K562 (cell line): ENCODE results near the gene RIPOR2. TPM values are rescaled to one million over a fixed set of nuclear protein-coding genes. Genes with fewer than 3 reads are reported as not detected.

Experiments used
- MED1 ChIP-seq: sonication (generic); formaldehyde crosslinking; IDR thresholded peaks from 2 replicates; pipeline ENCODE4 v1.8.1; 2023; ENCODE audit warnings: missing genetic modification reagents, borderline replicate concordance
- RCOR1 ChIP-seq, 2 experiments: IDR thresholded peaks; 2 replicates each; pipeline ENCODE4 v1.6.1; 2012; ENCODE audit warnings: low read depth in 2 of 2, low read length in 2 of 2, borderline replicate concordance in 1 of 2, improper control_type of control experiment in 1 of 2
- SAP30 ChIP-seq: fragments of 200-600 bp; sonication (generic); IDR thresholded peaks from 2 replicates; pipeline ENCODE4 v1.6.1; 2012; ENCODE audit warnings: borderline replicate concordance, low read depth, mild to moderate bottlenecking, moderate library complexity, low read length, control low read depth, inconsistent platforms; ENCODE audit not compliant: insufficient read depth, poor library complexity, severe bottlenecking
- SIX5 ChIP-seq, 2 experiments: IDR thresholded peaks; 2 replicates each; pipeline ENCODE4 v1.6.1; 2011; ENCODE audit warnings: low read length in 2 of 2, borderline replicate concordance in 1 of 2, low read depth in 1 of 2, mild to moderate bottlenecking in 1 of 2, moderate library complexity in 1 of 2; ENCODE audit not compliant: insufficient read depth in 1 of 2
- polyA plus RNA-seq, 8 experiments: library from polyadenylated mRNA; depleted of rRNA in 4 of 8; stranded (reverse) in 5 of 8; unstranded in 3 of 8; fragments of >200 nt; fragmentation: Nextera tagmentation in 2 of 8; fragmentation: Illumina TruSeq in 1 of 8; extraction: Ambion mirVana in 2 of 8; extraction: Trizol in 1 of 8; gene quantifications; 2 replicates each; pipeline versions ENCODE4 v1.2.1 to v1.2.3, GENCODE V29; 2011 to 2014; ENCODE audit warnings: inconsistent platforms in 1 of 8, missing spikeins in 1 of 8
- total RNA-seq, 7 experiments: library from RNA; depleted of rRNA in 6 of 7; stranded (reverse); fragments of >200 nt in 6 of 7; fragmentation: Illumina TruSeq in 2 of 7; extraction: Trizol in 2 of 7; gene quantifications; 2 replicates each; pipeline versions ENCODE4 v1.2.1 to v1.2.3, GENCODE V29; 2011 to 2021; ENCODE audit warnings: low replicate concordance in 1 of 7
- TF ChIP-seq, protein P1 (sequence below): IDR thresholded peaks from 2 replicates; pipeline ENCODE4 v1.6.1; 2011; ENCODE audit warnings: borderline replicate concordance, low read depth, mild to moderate bottlenecking, moderate library complexity, low read length; ENCODE audit not compliant: insufficient read depth, poor library complexity, severe bottlenecking
- TF ChIP-seq, protein P2 (sequence below): fragments of 450-650 bp; formaldehyde crosslinking; conservative IDR thresholded peaks from 2 replicates; pipeline ENCODE4 v1.4.0; 2022; ENCODE audit warnings: mild to moderate bottlenecking, missing genetic modification characterization
- TF ChIP-seq, protein P3 (sequence below): sonication (generic); formaldehyde crosslinking; IDR thresholded peaks from 2 replicates; pipeline ENCODE4 v1.8.1; 2023; ENCODE audit warnings: missing genetic modification reagents, mild to moderate bottlenecking, borderline replicate concordance
- TF ChIP-seq, protein P4 (sequence below): sonication (generic); formaldehyde crosslinking; IDR thresholded peaks from 2 replicates; pipeline ENCODE4 v1.8.1; 2023; ENCODE audit warnings: mild to moderate bottlenecking, missing genetic modification reagents
- TF ChIP-seq, protein P5 (sequence below): fragments of 250-450 bp; sonication (Bioruptor Pico); IDR thresholded peaks from 2 replicates; pipeline ENCODE4 v1.5.0; 2020; ENCODE audit warnings: mild to moderate bottlenecking

Gene RIPOR2
- total and polyA plus RNA-seq, 9 of the 15 experiments (the other 6 are each of a cell fraction or from before 2014, with no cell fraction given): 0.04 to 1.0 (median 0.47) TPM; not detected in 2

DNA sequence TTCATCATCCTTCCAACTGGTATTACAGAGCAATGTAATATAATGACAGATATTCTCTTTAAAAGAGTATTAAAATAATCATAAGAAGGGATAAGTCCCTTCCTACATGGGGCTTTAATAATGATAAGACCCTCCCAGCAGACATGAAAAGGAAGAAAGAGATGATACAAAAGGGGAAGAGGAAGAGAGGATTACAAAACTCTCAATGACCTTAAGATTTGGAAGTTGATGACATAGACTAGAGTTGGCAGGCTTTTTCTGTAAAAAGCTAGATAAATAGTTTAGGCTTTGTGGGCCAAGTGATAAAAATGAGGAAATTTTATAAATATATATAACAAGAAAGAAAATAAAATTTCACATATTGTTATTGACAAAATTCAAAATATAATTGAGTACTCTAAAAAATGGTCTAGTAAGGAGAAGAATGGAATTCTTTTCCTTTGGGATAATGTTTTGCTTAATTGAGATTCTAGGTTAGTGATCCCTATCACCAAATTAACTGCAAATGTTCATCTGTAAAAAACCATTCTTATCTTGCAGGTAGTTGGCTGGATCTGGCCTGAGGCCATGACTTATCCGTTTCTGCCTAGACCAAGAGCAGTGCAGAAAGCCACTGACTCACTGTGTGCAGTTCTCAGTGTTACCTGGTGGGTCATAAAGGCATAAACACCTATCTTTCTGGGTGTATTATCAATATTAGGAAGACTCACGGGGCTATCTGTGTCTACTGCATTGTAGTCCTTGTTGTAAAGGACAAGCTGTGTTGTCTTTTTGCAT is 11.0 kb downstream of the RIPOR2 start (continued):
- TF ChIP-seq, protein P1, sequence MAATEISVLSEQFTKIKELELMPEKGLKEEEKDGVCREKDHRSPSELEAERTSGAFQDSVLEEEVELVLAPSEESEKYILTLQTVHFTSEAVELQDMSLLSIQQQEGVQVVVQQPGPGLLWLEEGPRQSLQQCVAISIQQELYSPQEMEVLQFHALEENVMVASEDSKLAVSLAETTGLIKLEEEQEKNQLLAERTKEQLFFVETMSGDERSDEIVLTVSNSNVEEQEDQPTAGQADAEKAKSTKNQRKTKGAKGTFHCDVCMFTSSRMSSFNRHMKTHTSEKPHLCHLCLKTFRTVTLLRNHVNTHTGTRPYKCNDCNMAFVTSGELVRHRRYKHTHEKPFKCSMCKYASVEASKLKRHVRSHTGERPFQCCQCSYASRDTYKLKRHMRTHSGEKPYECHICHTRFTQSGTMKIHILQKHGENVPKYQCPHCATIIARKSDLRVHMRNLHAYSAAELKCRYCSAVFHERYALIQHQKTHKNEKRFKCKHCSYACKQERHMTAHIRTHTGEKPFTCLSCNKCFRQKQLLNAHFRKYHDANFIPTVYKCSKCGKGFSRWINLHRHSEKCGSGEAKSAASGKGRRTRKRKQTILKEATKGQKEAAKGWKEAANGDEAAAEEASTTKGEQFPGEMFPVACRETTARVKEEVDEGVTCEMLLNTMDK: no peak
- TF ChIP-seq, protein P2, sequence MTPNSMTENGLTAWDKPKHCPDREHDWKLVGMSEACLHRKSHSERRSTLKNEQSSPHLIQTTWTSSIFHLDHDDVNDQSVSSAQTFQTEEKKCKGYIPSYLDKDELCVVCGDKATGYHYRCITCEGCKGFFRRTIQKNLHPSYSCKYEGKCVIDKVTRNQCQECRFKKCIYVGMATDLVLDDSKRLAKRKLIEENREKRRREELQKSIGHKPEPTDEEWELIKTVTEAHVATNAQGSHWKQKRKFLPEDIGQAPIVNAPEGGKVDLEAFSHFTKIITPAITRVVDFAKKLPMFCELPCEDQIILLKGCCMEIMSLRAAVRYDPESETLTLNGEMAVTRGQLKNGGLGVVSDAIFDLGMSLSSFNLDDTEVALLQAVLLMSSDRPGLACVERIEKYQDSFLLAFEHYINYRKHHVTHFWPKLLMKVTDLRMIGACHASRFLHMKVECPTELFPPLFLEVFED: no peak
- TF ChIP-seq, protein P3, sequence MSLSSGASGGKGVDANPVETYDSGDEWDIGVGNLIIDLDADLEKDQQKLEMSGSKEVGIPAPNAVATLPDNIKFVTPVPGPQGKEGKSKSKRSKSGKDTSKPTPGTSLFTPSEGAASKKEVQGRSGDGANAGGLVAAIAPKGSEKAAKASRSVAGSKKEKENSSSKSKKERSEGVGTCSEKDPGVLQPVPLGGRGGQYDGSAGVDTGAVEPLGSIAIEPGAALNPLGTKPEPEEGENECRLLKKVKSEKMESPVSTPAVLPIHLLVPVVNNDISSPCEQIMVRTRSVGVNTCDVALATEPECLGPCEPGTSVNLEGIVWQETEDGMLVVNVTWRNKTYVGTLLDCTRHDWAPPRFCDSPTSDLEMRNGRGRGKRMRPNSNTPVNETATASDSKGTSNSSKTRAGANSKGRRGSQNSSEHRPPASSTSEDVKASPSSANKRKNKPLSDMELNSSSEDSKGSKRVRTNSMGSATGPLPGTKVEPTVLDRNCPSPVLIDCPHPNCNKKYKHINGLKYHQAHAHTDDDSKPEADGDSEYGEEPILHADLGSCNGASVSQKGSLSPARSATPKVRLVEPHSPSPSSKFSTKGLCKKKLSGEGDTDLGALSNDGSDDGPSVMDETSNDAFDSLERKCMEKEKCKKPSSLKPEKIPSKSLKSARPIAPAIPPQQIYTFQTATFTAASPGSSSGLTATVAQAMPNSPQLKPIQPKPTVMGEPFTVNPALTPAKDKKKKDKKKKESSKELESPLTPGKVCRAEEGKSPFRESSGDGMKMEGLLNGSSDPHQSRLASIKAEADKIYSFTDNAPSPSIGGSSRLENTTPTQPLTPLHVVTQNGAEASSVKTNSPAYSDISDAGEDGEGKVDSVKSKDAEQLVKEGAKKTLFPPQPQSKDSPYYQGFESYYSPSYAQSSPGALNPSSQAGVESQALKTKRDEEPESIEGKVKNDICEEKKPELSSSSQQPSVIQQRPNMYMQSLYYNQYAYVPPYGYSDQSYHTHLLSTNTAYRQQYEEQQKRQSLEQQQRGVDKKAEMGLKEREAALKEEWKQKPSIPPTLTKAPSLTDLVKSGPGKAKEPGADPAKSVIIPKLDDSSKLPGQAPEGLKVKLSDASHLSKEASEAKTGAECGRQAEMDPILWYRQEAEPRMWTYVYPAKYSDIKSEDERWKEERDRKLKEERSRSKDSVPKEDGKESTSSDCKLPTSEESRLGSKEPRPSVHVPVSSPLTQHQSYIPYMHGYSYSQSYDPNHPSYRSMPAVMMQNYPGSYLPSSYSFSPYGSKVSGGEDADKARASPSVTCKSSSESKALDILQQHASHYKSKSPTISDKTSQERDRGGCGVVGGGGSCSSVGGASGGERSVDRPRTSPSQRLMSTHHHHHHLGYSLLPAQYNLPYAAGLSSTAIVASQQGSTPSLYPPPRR: no peak
- TF ChIP-seq, protein P4, sequence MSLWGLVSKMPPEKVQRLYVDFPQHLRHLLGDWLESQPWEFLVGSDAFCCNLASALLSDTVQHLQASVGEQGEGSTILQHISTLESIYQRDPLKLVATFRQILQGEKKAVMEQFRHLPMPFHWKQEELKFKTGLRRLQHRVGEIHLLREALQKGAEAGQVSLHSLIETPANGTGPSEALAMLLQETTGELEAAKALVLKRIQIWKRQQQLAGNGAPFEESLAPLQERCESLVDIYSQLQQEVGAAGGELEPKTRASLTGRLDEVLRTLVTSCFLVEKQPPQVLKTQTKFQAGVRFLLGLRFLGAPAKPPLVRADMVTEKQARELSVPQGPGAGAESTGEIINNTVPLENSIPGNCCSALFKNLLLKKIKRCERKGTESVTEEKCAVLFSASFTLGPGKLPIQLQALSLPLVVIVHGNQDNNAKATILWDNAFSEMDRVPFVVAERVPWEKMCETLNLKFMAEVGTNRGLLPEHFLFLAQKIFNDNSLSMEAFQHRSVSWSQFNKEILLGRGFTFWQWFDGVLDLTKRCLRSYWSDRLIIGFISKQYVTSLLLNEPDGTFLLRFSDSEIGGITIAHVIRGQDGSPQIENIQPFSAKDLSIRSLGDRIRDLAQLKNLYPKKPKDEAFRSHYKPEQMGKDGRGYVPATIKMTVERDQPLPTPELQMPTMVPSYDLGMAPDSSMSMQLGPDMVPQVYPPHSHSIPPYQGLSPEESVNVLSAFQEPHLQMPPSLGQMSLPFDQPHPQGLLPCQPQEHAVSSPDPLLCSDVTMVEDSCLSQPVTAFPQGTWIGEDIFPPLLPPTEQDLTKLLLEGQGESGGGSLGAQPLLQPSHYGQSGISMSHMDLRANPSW (CRISPR knock-in tag): no peak
- TF ChIP-seq, protein P5, sequence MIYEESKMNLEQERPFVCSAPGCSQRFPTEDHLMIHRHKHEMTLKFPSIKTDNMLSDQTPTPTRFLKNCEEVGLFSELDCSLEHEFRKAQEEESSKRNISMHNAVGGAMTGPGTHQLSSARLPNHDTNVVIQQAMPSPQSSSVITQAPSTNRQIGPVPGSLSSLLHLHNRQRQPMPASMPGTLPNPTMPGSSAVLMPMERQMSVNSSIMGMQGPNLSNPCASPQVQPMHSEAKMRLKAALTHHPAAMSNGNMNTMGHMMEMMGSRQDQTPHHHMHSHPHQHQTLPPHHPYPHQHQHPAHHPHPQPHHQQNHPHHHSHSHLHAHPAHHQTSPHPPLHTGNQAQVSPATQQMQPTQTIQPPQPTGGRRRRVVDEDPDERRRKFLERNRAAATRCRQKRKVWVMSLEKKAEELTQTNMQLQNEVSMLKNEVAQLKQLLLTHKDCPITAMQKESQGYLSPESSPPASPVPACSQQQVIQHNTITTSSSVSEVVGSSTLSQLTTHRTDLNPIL (CRISPR knock-in tag): no peak
- TF ChIP-seq MED1 (no peak), SAP30 (no peak), RCOR1 (IDR thresholded peaks at IDR 0.05; ENCODE audit: borderline replicate concordance in 1 of 2, low read depth in 2 of 2, low read length in 2 of 2) (no peak), SIX5 (IDR thresholded peaks at IDR 0.05; ENCODE audit: borderline replicate concordance in 1 of 2, insufficient read depth in 1 of 2, low read depth in 1 of 2, low read length in 2 of 2) (no peak)
